DOHH2 (cell line): ENCODE measurements around the gene BICDL2.
A peak's percentile ranks its signal among the peaks of the same experiment; 100 is the strongest.
"Not testable (repeated sequence)": the region's sequence is repeated elsewhere in the genome, so short reads cannot be mapped to it uniquely, and the experiment has no call there.

Experiments used
- H3F3A ChIP-seq: fragments of 200-600 bp; sonication (generic), shearing (Covaris generic); 2 replicates; pipeline ENCODE4 v1.6.0; 2016; ENCODE audit warnings: antibody characterized with exemption, mild to moderate bottlenecking; ENCODE audit not compliant: control insufficient read depth, insufficient read depth
- H3K27ac ChIP-seq: fragments of 200-600 bp; sonication (generic); 2 replicates; pipeline ENCODE4 v1.5.1; 2014; ENCODE audit warnings: low read depth, mild to moderate bottlenecking, low read length, moderate library complexity
- H3K27me3 ChIP-seq: fragments of 200-600 bp; sonication (generic); 2 replicates; pipeline ENCODE4 v1.6.1; 2014; ENCODE audit warnings: mild to moderate bottlenecking, low read length, mixed read lengths; ENCODE audit not compliant: control insufficient read depth
- H3K36me3 ChIP-seq: fragments of 200-600 bp; sonication (generic); 2 replicates; pipeline ENCODE4 v1.6.1; 2014; ENCODE audit warnings: mild to moderate bottlenecking, low read length, moderate library complexity, mixed read lengths; ENCODE audit not compliant: control insufficient read depth
- H3K4me1 ChIP-seq: fragments of 200-600 bp; sonication (generic); 2 replicates; pipeline ENCODE4 v1.6.1; 2014; ENCODE audit warnings: mild to moderate bottlenecking, low read length, mixed read lengths; ENCODE audit not compliant: control insufficient read depth
- H3K4me2 ChIP-seq: fragments of 200-600 bp; sonication (generic); 2 replicates; pipeline ENCODE4 v1.6.0; 2014; ENCODE audit warnings: mild to moderate bottlenecking, low read length, moderate library complexity
- H3K4me3 ChIP-seq: fragments of 200-600 bp; sonication (generic); 2 replicates; pipeline ENCODE4 v1.5.1; 2014; ENCODE audit warnings: mild to moderate bottlenecking, low read length, mixed read lengths
- H3K79me2 ChIP-seq: fragments of 200-600 bp; sonication (generic); 2 replicates; pipeline ENCODE4 v1.6.1; 2014; ENCODE audit warnings: mild to moderate bottlenecking, low read length, mixed read lengths; ENCODE audit not compliant: control insufficient read depth
- H3K9me2 ChIP-seq: fragments of 200-600 bp; sonication (generic); replicated peaks from 2 replicates; pipeline ENCODE4 v1.6.1; 2014; ENCODE audit warnings: mild to moderate bottlenecking, low read length, mixed read lengths; ENCODE audit not compliant: control insufficient read depth
- H3K9me3 ChIP-seq: fragments of 200-600 bp; sonication (generic); 2 replicates; pipeline ENCODE4 v1.6.1; 2014; ENCODE audit warnings: antibody characterized with exemption, low read length, mixed read lengths; ENCODE audit not compliant: control insufficient read depth, insufficient read depth
- H4K20me1 ChIP-seq: fragments of 200-600 bp; sonication (generic); 2 replicates; pipeline ENCODE4 v1.6.0; 2014; ENCODE audit warnings: low read depth, mild to moderate bottlenecking, antibody characterized with exemption, low read length, moderate library complexity; ENCODE audit not compliant: control insufficient read depth, insufficient read depth
- EZH2phosphoT487 ChIP-seq: fragments of 200-600 bp; sonication (generic); IDR thresholded peaks from 2 replicates; pipeline ENCODE4 v1.6.1; 2017; ENCODE audit warnings: borderline replicate concordance, mild to moderate bottlenecking, antibody characterized with exemption, low read length, moderate library complexity, mixed read lengths
- TF ChIP-seq, protein P1 (sequence below): fragments of 200-600 bp; sonication (generic); IDR thresholded peaks from one replicate; pipeline ENCODE4 v1.5.1; 2014; ENCODE audit warnings: antibody characterized with exemption, mild to moderate bottlenecking, low read depth, low read length; ENCODE audit not compliant: poor library complexity, severe bottlenecking

Gene BICDL2

DNA sequence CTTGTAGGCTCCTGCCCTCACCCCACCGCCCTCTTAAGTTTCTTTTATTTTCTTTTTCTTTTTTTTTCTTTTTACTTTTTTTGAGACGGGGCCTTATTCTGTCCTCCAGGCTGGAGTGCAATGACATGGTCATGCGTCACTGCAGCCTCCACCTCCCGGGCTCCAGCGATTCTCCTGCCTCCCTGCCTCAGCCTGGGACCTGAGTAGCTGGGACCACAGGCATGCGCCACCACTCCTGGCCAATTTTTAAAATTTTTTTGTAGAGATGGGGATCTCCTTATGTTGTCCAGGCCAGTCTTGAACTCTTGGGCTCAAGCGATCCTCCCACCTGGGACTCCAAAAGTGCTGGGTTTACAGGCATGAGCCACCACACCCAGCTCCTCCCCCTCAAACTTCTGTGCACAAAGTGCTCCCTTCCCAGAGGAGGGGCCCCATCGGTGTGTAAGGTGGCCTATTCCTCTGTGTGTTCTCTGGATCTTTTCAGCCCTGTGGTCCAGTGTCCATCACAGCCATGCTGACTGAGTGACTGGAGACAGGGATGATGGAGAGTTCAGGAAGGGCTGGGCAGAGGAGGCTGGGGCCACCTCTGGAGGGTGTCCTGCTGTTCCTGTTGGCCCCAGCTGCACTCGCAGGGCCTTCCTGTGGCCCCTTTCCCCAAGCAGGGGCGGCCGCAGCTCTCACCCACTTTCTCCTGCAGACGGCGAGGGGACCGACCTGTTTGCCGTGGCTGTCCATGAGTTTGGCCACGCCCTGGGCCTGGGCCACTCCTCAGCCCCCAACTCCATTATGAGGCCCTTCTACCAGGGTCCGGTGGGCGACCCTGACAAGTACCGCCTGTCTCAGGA is 19.8 kb upstream of the BICDL2 start:
- H3K4me1 ChIP-seq: peaks cover 43% of the 10 kb centered on the region
- H3K9me2 ChIP-seq: no peaks in the 10 kb centered on the region
- H3K9me3 ChIP-seq: no peaks in the 10 kb centered on the region
- H3K4me3 ChIP-seq: no peak overlapping the region
- peak overlapping the region; percentile 80; the same call in 1 of the 2 replicates for H3K4me2 ChIP-seq
- H3K79me2 ChIP-seq: no peaks in the 10 kb centered on the region
- TF ChIP-seq EZH2phosphoT487: no peak
- TF ChIP-seq, protein P1, sequence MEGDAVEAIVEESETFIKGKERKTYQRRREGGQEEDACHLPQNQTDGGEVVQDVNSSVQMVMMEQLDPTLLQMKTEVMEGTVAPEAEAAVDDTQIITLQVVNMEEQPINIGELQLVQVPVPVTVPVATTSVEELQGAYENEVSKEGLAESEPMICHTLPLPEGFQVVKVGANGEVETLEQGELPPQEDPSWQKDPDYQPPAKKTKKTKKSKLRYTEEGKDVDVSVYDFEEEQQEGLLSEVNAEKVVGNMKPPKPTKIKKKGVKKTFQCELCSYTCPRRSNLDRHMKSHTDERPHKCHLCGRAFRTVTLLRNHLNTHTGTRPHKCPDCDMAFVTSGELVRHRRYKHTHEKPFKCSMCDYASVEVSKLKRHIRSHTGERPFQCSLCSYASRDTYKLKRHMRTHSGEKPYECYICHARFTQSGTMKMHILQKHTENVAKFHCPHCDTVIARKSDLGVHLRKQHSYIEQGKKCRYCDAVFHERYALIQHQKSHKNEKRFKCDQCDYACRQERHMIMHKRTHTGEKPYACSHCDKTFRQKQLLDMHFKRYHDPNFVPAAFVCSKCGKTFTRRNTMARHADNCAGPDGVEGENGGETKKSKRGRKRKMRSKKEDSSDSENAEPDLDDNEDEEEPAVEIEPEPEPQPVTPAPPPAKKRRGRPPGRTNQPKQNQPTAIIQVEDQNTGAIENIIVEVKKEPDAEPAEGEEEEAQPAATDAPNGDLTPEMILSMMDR: no peak
- H4K20me1 ChIP-seq: no peaks in the 10 kb centered on the region
- H3K27me3 ChIP-seq: no peaks in the 10 kb centered on the region
- H3K27ac ChIP-seq: no peak overlapping the region
- no peaks in the 10 kb centered on the region for H3K36me3 ChIP-seq
- 0 out of 2 replicates have a peak, but pooled peaks cover 3% of the 10 kb centered on the region for H3F3A ChIP-seq

DNA sequence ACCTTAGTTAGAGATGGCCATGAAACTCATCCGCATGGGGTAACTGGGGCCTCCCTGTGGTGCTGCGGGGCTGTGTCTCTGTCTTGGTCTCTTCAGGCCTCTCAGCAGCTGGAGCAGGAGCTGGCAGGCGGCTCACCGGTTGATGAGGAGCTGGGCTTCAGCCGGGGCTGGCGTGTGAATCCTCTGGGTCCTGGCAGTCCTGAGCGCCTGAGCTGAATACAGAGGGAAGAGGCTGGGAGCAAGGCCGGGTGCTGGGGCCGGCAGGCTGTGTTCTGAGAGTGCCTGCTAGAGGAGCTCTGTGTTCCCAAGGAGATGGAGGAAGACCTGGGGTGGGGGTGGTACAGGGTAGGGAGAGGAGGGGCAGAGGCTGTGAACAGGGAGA is 19.0 kb upstream of the BICDL2 start:
- Histone ChIP-seq H3K4me1 (peaks cover 51% of the 10 kb centered on the region), H3K4me2 (peak overlapping the region; percentile 80), H3K4me3 (peak overlapping the region; percentile 65), H3K27ac (peak overlapping the region; percentile 70)
- not testable (repeated sequence) for H3K36me3 ChIP-seq, H3F3A ChIP-seq, H3K79me2 ChIP-seq, H3K9me2 ChIP-seq, H4K20me1 ChIP-seq, H3K9me3 ChIP-seq, H3K27me3 ChIP-seq

DNA sequence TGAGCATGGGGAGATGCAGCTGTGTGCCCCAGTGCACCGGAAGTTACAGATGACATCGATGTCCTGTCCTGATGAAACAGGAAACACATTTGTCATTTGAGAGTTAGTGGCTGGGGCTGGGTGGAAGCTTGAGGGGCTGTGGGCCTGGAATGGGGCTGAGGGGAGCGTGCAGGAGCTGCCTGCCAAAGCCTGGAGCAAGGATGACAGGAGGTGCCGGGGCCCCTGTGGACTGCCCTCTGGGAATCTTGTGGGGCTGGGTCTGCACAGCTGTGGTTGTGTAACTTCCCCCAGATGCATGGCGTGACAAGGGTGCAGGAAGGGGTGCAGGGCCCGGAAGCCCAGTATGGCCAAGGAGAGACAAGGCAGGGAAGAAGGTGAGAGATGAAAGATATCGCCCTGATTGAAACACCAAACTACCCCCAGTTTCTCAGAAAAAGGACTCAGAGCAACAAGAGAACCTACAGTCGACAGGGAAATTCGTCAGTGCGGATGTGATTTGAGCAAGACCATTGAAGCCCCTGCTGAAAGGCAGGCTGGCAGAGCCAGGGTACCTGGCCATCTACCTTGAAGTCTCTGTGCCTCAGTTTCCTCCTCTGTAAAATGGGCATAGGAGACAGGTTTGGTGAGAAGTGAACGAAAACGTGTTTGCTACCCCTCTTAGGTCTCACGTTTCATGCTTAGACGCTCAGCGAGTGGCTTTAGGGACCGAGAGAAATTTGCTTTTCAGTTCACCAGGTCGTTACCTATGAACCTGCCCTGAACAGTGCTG is 18.4 kb upstream of the BICDL2 start:
- Histone ChIP-seq H3K4me2 (peak overlapping the region; percentile 80), H3K27ac (peak overlapping the region; percentile 70), H3K4me1 (peaks cover 57% of the 10 kb centered on the region)

DNA sequence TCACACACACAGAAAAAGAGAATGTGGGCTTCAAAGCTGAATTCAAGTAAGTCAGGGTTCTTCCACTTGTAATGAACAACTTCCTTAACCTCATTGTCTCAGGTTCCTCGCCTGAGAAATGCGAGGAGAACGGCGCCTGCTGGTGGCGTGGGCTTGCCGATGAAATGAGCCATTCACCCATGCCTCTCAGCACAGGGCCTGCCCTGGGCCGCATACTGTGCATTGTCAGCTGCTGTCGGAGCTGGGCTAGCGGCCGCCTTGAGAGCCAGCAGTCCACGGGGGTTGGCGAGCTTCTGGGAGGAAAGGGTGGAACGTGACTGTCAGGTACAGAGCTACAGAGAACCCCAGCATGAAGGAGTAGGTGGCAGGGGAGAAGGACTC is 16.6 kb upstream of the BICDL2 start:
- not testable (repeated sequence) for H3K4me2 ChIP-seq, H3K9me3 ChIP-seq, H3K27ac ChIP-seq, H4K20me1 ChIP-seq, H3K27me3 ChIP-seq, H3K9me2 ChIP-seq, H3F3A ChIP-seq, H3K79me2 ChIP-seq, H3K4me3 ChIP-seq, H3K36me3 ChIP-seq
- H3K4me1 ChIP-seq: peaks cover 51% of the 10 kb centered on the region

More for the DNA sequence above, 18.4 kb upstream of the BICDL2 start:
- H4K20me1 ChIP-seq: no peaks in the 10 kb centered on the region
- H3K4me3 ChIP-seq: peak overlapping the region; percentile 65
- 0 out of 2 replicates have a peak, but pooled peaks cover 3% of the 10 kb centered on the region for H3F3A ChIP-seq
- H3K27me3 ChIP-seq: no peaks in the 10 kb centered on the region
- no peaks in the 10 kb centered on the region for H3K9me2 ChIP-seq
- H3K9me3 ChIP-seq: no peaks in the 10 kb centered on the region
- no peaks in the 10 kb centered on the region for H3K79me2 ChIP-seq
- no peaks in the 10 kb centered on the region for H3K36me3 ChIP-seq
- TF ChIP-seq, protein P1: no peak
- TF ChIP-seq EZH2phosphoT487: no peak

DNA sequence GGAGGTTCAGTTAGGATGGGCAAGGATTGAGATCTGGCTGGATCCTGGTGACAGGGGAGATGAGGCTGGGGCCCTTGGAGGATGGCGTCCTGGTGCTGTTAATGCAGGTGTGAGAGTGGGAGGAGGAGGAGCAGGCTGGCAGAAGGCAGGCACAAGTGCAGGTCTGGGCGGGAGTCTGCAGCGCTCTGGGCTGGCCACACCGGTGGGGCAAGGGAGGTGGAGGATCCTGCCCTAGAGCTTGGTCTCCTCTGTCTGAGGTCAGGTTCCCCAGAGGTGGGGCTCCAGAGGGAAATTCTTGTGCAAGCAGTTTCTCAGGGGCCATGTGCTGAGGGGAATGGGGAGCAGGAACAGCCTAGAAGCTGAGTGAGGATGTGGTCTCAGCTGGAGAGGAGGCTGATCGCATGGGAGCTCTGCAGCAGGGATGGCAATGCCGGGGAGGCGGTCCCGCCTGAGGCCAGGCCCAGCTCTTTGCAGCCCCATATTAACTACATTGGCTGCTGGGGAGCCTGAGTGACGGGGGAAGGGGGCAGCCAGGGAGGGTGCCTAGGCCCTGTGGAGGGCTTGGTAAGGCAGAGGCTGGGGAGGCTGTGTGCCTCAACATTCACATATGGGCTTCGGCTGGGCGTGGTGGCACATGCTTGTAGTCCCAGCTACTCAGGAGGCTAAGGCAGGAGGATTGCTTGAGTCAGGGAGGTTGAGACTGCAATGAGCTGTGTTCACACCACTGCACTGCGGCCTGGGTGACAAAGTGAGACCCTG is 16.0 kb upstream of the BICDL2 start:
- not testable (repeated sequence) for H3K36me3 ChIP-seq, H3K4me2 ChIP-seq, H3K27ac ChIP-seq, H3K9me2 ChIP-seq, H3K9me3 ChIP-seq, H4K20me1 ChIP-seq, H3K4me3 ChIP-seq, H3K27me3 ChIP-seq, H3K79me2 ChIP-seq, H3F3A ChIP-seq
- H3K4me1 ChIP-seq: peaks cover 48% of the 10 kb centered on the region
